CD4-positive, alpha-beta memory T cell (primary cell): ENCODE data around the gene BMP7. TPM values are rescaled to one million over a fixed set of nuclear protein-coding genes. Genes with fewer than 3 reads are reported as not detected.
"Not testable (repeated sequence)": the region's sequence is repeated elsewhere in the genome, so short reads cannot be mapped to it uniquely, and the experiment has no call there.

ENCODE experiments used
- CTCF ChIA-PET: fragments of 350-600 bp; sonication (Branson Sonifier 250); formaldehyde crosslinking; loops from one replicate; lab custom pipeline; 2021; ENCODE audit warnings: inconsistent platforms; ENCODE audit not compliant: partially characterized antibody; lab: Charles Lee
- POLR2A ChIA-PET: fragments of 350-600 bp; sonication (Branson Sonifier 250); formaldehyde crosslinking; loops from one replicate; lab custom pipeline; 2021; ENCODE audit not compliant: partially characterized antibody; lab: Charles Lee
- DNase-seq, 5 donors: peaks; one replicate each; pipeline versions ENCODE4 v3.0.0 to v3.0.0-alpha.2; 2020 to 2022; ENCODE audit warnings: mixed read lengths in 1 of 5
- H3K27ac ChIP-seq: one replicate; pipeline ENCODE4 v1.7.0; 2013; ENCODE audit warnings: low read depth, low read length
- H3K27me3 ChIP-seq: 2 replicates; pipeline ENCODE4 v1.7.0; 2013; ENCODE audit warnings: mild to moderate bottlenecking, low read length, moderate library complexity; ENCODE audit not compliant: insufficient read depth
- H3K36me3 ChIP-seq: 2 replicates; pipeline ENCODE4 v1.7.0; 2013; ENCODE audit warnings: mild to moderate bottlenecking, low read length, moderate library complexity; ENCODE audit not compliant: insufficient read depth
- H3K4me1 ChIP-seq: 2 replicates; pipeline ENCODE4 v1.7.0; 2013; ENCODE audit warnings: mild to moderate bottlenecking, low read length, moderate library complexity; ENCODE audit not compliant: insufficient read depth
- H3K4me3 ChIP-seq, 2 donors: one replicate each; pipeline ENCODE4 v1.7.0; 2013; ENCODE audit warnings: low read length in 2 of 2, mild to moderate bottlenecking in 1 of 2
- H3K9me3 ChIP-seq, 2 donors: one replicate each; pipeline ENCODE4 v1.7.0; 2013; ENCODE audit warnings: low read length in 2 of 2, control low read depth in 1 of 2; ENCODE audit not compliant: control insufficient read depth in 1 of 2
- H3K27ac Mint-ChIP-seq, 7 donors: one replicate each; pipeline ENCODE4 v1.8.0; 2020 to 2021; ENCODE audit warnings: mixed read lengths in 7 of 7, mild to moderate bottlenecking in 6 of 7, inconsistent platforms in 3 of 7, moderate library complexity in 3 of 7
- H3K27me3 Mint-ChIP-seq, 2 donors: one replicate each; pipeline ENCODE4 v1.8.0; 2020 to 2021; ENCODE audit warnings: mixed read lengths in 2 of 2
- H3K36me3 Mint-ChIP-seq, 2 donors: one replicate each; pipeline ENCODE4 v1.8.0; 2020 to 2021; ENCODE audit warnings: mixed read lengths in 2 of 2, inconsistent platforms in 1 of 2, mild to moderate bottlenecking in 1 of 2
- H3K4me1 Mint-ChIP-seq, 4 donors: one replicate each; pipeline ENCODE4 v1.8.0; 2020 to 2021; ENCODE audit warnings: mixed read lengths in 4 of 4, mild to moderate bottlenecking in 1 of 4
- H3K4me3 Mint-ChIP-seq, 8 donors: one replicate each; pipeline ENCODE4 v1.8.0; 2020 to 2021; ENCODE audit warnings: mixed read lengths in 8 of 8, mild to moderate bottlenecking in 7 of 8, moderate library complexity in 6 of 8, inconsistent platforms in 3 of 8
- H3K9me3 Mint-ChIP-seq, 8 donors: one replicate each; pipeline ENCODE4 v1.8.0; 2020 to 2021; ENCODE audit warnings: mixed read lengths in 8 of 8, mild to moderate bottlenecking in 5 of 8, inconsistent platforms in 3 of 8, moderate library complexity in 1 of 8
- intact Hi-C: fragments of 100-400 bp; cut with micrococcal nuclease; formaldehyde crosslinking; loops from one replicate; pipeline ENCODE4 v1.15.1; 2023
- polyA plus RNA-seq, 2 donors: library from polyadenylated mRNA; unstranded; fragments of 300-500 nt; fragmentation: Illumina TruSeq; gene quantifications; one replicate each; pipeline ENCODE4 v1.2.3, GENCODE V29; 2021
- total RNA-seq, 2 experiments: library from RNA; stranded (reverse); gene quantifications; one replicate each; pipeline ENCODE4 v1.2.3, GENCODE V29; 2021

Gene BMP7
- total and polyA plus RNA-seq, 4 experiments from 2014 or later, result not detected

DNA sequence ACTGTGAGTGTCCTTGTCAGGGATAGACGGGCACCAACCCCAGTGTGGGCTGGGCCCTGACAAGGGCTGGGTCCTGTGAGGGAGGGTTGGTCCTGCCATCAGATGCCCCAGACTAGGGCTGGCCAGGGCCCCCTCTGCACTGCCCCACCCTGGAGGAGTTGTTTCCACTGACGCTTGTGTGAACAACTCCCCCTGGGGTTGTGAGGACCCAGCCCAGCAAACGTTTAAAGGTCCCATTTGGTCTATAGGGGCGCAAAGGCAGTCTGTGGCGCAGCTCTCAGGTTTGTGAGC is 104.1 kb downstream of the BMP7 start:
- intact Hi-C loops, result no loop called here
- ChIA-PET POLR2A (no interaction called here), CTCF (no interaction called here)
- no peaks in the 10 kb centered on the region for H3K9me3 ChIP-seq
- peaks cover 3 to 5% of the 10 kb centered on the region in 2 donors for H3K27me3 Mint-ChIP-seq
- no peak overlapping the region for H3K4me3 ChIP-seq
- H3K36me3 ChIP-seq, result no peaks in the 10 kb centered on the region
- H3K4me1 Mint-ChIP-seq, result no peaks in the 10 kb centered on the region
- H3K27me3 ChIP-seq, result no peaks in the 10 kb centered on the region
- no peaks in the 10 kb centered on the region for H3K4me1 ChIP-seq
- H3K4me3 Mint-ChIP-seq, result no peak overlapping the region
- peaks cover 0 to 6% (median 0%) of the 10 kb centered on the region in 8 donors for H3K9me3 Mint-ChIP-seq
- no peak overlapping the region for H3K27ac ChIP-seq
- H3K36me3 Mint-ChIP-seq, result no peaks in the 10 kb centered on the region
- no peak for DNase-seq
- no peak overlapping the region for H3K27ac Mint-ChIP-seq

DNA sequence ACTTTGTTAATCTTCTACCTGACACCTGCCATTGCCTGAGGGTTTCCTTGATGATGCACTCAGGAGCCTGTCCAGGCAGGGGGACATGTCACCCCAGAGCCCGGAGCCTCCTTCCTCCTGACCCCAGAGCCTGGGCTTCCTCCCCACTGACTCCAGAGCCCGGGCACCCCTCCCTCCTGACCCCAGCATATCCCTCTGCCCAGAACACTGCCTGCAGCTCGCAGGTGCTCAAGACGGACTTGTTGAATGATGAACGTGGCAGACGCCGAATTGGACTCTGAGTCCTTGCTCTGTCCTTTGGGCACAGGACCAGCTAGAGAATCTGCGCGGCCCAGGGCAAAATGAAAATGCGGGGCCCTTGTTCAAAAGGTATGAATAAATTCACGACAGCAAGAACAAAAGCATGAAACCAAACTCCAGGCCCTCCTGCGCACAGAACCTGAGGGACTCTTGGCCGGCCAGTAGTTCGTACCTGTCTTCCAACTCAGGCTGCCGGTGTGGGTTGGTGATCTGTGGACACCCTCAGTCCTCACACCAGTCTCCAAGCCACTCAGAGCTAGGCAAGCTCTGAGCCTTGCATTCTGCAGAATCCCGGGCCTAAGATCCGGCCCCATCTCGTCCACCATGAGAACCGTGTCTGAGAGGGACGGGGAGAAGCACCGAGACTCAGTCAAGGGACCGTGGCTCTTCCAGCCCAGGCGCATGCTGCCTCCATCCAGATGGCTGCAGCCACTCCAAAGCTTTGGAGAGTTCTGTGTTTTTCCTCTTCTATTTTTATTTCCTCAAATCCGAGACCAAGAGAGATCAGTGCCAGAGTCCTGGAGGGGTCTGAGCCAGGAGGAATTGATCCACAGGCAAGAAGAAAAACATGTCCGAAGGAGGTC is 104.7 kb downstream of the BMP7 start:
- Histone ChIP-seq H3K4me3 (no peak overlapping the region), H3K9me3 (no peaks in the 10 kb centered on the region), H3K36me3 (no peaks in the 10 kb centered on the region), H3K4me1 (no peaks in the 10 kb centered on the region), H3K27me3 (no peaks in the 10 kb centered on the region), H3K27ac (no peak overlapping the region)
- ChIA-PET POLR2A (no interaction called here), CTCF (no interaction called here)
- intact Hi-C loops, result no loop called here
- Mint-ChIP-seq H3K4me3 (no peak overlapping the region), H3K9me3 (peaks cover 0 to 6% (median 0%) of the 10 kb centered on the region in 8 donors), H3K36me3 (no peaks in the 10 kb centered on the region), H3K27me3 (peaks cover 3 to 5% of the 10 kb centered on the region in 2 donors), H3K27ac (no peak overlapping the region), H3K4me1 (no peaks in the 10 kb centered on the region)
- DNase-seq, result no peak

DNA sequence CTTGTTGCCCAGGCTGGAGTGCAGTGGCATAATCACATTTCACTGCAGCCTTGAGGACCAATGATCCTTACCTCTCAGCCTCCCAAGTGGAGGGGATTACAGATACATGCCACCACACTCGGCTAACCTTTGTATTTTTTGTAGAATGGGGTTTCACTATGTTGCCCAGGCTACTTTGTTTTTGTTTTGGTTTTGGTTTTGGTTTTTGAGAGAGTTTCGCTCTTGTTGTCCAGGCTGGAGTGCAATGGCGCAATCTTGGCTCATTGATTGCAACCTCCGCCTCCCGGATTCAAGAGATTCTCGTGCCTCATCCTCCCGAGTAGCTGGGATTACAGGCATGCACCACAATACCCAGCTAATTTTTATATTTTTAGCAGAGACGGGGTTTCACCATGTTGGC is 105.5 kb downstream of the BMP7 start:
- ChIA-PET CTCF (no interaction called here), POLR2A (no interaction called here)
- no peak for DNase-seq
- Histone ChIP-seq H3K27ac (no peak overlapping the region), H3K4me3 (no peak overlapping the region), H3K36me3 (no peaks in the 10 kb centered on the region), H3K9me3 (no peaks in the 10 kb centered on the region), H3K27me3 (no peaks in the 10 kb centered on the region), H3K4me1 (no peaks in the 10 kb centered on the region)
- no peaks in the 10 kb centered on the region for H3K4me1 Mint-ChIP-seq
- H3K36me3 Mint-ChIP-seq, result no peaks in the 10 kb centered on the region
- intact Hi-C loops, result no loop called here
- no peak overlapping the region for H3K4me3 Mint-ChIP-seq
- H3K9me3 Mint-ChIP-seq, result peaks cover 0 to 6% (median 0%) of the 10 kb centered on the region in 8 donors
- no peak overlapping the region for H3K27ac Mint-ChIP-seq
- H3K27me3 Mint-ChIP-seq, result peaks cover 3 to 5% of the 10 kb centered on the region in 2 donors

DNA sequence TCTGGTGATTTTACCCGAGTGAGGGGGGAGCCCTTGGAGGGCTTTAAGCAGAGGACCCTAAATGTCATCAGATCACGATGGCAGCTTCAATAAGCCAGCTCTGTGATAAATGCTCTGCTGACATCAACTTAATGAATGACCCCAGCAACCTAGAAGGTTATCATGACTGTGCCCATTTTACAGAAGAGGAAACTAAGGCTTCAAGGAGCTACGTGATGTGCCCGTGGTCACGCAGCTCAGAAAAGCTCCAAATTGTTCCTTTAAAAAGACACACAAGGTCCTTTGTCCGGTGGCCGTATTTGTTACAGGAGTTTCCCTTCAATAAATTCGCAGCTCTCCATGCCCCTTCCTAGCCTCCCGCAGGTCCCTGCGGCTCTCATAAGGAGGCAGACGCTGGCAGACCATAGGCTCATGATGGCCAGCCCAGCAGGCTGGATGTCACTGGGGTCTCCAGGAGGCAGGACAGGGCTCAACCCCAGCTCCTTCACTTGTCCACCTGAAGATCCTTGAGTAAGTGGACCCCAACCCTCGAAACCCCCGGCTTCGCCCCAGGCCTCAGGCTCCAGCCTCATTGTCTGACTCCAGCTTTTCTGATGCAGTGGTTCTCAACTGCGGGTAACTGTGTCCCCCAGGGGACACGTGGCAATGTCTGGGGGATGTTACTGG is 106.4 kb downstream of the BMP7 start:
- peaks cover 0 to 6% (median 1%) of the 10 kb centered on the region in 8 donors for H3K9me3 Mint-ChIP-seq
- H3K27ac Mint-ChIP-seq, result no peak overlapping the region
- no peaks in the 10 kb centered on the region for H3K36me3 ChIP-seq
- DNase-seq, result no peak
- H3K4me1 ChIP-seq, result no peaks in the 10 kb centered on the region
- H3K4me3 Mint-ChIP-seq, result no peak overlapping the region
- intact Hi-C loops, result no loop called here
- H3K36me3 Mint-ChIP-seq, result no peaks in the 10 kb centered on the region
- peaks cover 3% of the 10 kb centered on the region in 2 donors for H3K27me3 Mint-ChIP-seq
- ChIA-PET POLR2A (no interaction called here), CTCF (no interaction called here)
- no peak overlapping the region for H3K27ac ChIP-seq
- H3K4me3 ChIP-seq, result no peak overlapping the region
- no peaks in the 10 kb centered on the region for H3K4me1 Mint-ChIP-seq
- H3K27me3 ChIP-seq, result no peaks in the 10 kb centered on the region
- H3K9me3 ChIP-seq, result no peaks in the 10 kb centered on the region

DNA sequence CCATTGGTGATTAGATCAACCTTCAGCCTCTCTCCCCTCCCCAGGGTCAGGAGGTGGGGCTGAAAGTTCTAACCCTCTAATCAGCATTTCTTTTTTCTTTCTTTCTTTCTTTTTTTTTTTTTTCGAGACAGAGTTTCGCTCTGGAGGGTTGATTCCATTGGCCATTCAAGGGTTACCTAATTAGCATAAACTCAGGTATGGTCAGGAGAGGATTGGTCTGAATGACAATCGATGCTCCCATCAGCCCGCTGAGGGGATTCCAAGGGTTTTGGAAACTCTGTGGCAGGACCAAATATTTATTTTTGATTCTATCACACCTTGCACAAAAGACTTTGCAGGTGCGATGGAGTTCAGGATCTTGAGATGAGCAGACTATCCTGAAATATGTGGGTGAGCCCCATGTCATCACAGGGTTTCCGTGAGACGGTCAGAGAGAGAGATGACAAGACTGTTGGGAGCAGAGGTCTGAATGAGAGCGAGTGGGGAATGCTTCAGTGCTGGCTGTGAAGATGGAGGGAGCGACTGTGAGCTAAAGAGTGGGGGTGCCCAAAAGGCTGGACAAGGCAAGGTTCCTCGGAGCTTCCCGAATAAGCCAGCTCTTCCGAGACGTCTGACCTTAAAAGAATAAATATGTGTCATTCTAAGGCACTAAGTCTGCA is 107.1 kb downstream of the BMP7 start:
- Mint-ChIP-seq H3K36me3 (no peaks in the 10 kb centered on the region), H3K4me3 (no peak overlapping the region), H3K27me3 (peaks cover 3% of the 10 kb centered on the region in 2 donors), H3K4me1 (no peaks in the 10 kb centered on the region), H3K27ac (no peak overlapping the region), H3K9me3 (peaks cover 0 to 6% (median 1%) of the 10 kb centered on the region in 8 donors)
- CTCF ChIA-PET, result no interaction called here
- no peaks in the 10 kb centered on the region for H3K9me3 ChIP-seq
- H3K4me3 ChIP-seq, result no peak overlapping the region
- intact Hi-C loops, result no loop called here
- H3K27me3 ChIP-seq, result no peaks in the 10 kb centered on the region
- no peak overlapping the region for H3K27ac ChIP-seq
- H3K4me1 ChIP-seq, result no peaks in the 10 kb centered on the region
- no peaks in the 10 kb centered on the region for H3K36me3 ChIP-seq
- POLR2A ChIA-PET, result no interaction called here
- no peak for DNase-seq

DNA sequence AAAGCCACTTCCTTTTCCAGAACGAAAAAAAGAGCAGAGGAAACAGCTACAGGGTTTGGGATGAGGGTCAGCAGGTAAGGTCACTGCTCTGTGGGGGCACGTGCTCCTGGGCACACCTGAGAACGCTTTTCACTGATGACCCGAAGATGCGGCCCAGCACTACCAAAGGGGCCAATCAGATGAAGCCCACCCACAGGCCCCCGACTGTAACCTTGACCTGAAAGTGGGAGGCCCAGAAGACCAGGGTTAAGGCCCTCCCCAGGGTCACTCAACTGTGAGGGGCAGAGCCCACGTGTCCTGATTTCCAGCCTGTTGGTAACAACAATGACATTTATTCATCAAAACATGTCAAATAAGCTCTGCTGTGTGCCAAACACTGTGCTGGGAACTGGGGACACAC is 108.0 kb downstream of the BMP7 start:
- Histone ChIP-seq H3K27ac (no peak overlapping the region), H3K27me3 (no peaks in the 10 kb centered on the region), H3K36me3 (no peaks in the 10 kb centered on the region), H3K4me3 (no peak overlapping the region), H3K4me1 (no peaks in the 10 kb centered on the region), H3K9me3 (no peaks in the 10 kb centered on the region)
- peaks cover 0 to 3% of the 10 kb centered on the region in 2 donors for H3K27me3 Mint-ChIP-seq
- no peak for DNase-seq
- peaks cover 0 to 4% (median 0%) of the 10 kb centered on the region in 8 donors for H3K9me3 Mint-ChIP-seq
- H3K36me3 Mint-ChIP-seq, result no peaks in the 10 kb centered on the region
- ChIA-PET POLR2A (no interaction called here), CTCF (no interaction called here)
- no peak overlapping the region for H3K4me3 Mint-ChIP-seq
- H3K27ac Mint-ChIP-seq, result no peak overlapping the region
- intact Hi-C loops, result no loop called here
- no peaks in the 10 kb centered on the region for H3K4me1 Mint-ChIP-seq

DNA sequence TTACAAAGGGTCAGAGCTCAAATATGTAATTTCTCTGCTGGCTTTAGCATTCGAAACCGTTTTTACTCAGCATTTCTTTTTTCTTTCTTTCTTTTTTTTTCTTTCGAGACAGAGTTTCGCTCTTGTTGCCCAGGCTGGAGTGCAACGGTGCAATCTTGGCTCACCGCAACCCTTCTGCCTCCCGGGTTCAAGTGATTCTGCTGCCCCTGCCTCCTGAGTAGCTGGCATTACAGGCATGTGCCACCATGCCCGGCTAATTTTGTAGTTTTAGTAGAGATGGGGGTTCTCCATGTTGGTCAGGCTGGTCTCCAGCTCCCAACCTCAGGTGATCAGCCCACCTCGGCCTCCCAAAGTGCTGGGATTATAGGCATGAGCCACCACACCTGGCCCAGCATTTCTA is 108.7 kb downstream of the BMP7 start:
- H3K9me3 Mint-ChIP-seq, H3K27ac ChIP-seq, H3K4me1 Mint-ChIP-seq, H3K4me3 ChIP-seq, H3K27me3 Mint-ChIP-seq, H3K4me1 ChIP-seq, H3K4me3 Mint-ChIP-seq, H3K27ac Mint-ChIP-seq, POLR2A ChIA-PET, H3K36me3 Mint-ChIP-seq, H3K27me3 ChIP-seq, intact Hi-C loops, DNase-seq, H3K36me3 ChIP-seq, CTCF ChIA-PET, H3K9me3 ChIP-seq: not testable (repeated sequence)
